Adrenal gland (tissue), 5 donors: ENCODE measurements around the gene COPE.
"Not testable (repeated sequence)": the region's sequence is repeated elsewhere in the genome, so short reads cannot be mapped to it uniquely, and the experiment has no call there.

Experiments
- CTCF ChIP-seq, 6 experiments: fragments of 450-650 bp in 4 of 6; fragments of 200-600 bp in 2 of 6; sonication (generic) in 1 of 6; IDR thresholded peaks; 1 replicate in 5 of 6; 2 replicates in 1 of 6; pipeline versions ENCODE4 v1.5.1 to v1.8.0; 2016 to 2021; ENCODE audit warnings: antibody characterized with exemption in 6 of 6, mild to moderate bottlenecking in 2 of 6, moderate library complexity in 1 of 6
- POLR2A ChIP-seq, 2 donors: fragments of 450-650 bp; IDR thresholded peaks; one replicate each; pipeline ENCODE4 v1.6.1; 2017; ENCODE audit warnings: antibody characterized with exemption in 2 of 2, mild to moderate bottlenecking in 2 of 2, moderate library complexity in 1 of 2
- donor health status: DM: no; HTN: no; CAD: no.

- not testable (repeated sequence) for TF ChIP-seq POLR2A, CTCF (IDR thresholded peaks at IDR 0.05)
These were observed 16.7 kb downstream of the COPE start for GRCh38 chr19:18902519-18902918.
